Common myeloid progenitor, CD34-positive (primary cell): Measurements from ENCODE around the gene RILPL2. TPM values are rescaled to one million over a fixed set of nuclear protein-coding genes. Genes with fewer than 3 reads are reported as not detected.
"Not testable (repeated sequence)": the region's sequence is repeated elsewhere in the genome, so short reads cannot be mapped to it uniquely, and the experiment has no call there.

Source experiments
- CTCF ChIA-PET: fragments of 350-600 bp; sonication (Branson Sonifier 250); formaldehyde crosslinking; loops from one replicate; lab custom pipeline; 2021; ENCODE audit warnings: antibody characterized with exemption; lab: Charles Lee
- POLR2A ChIA-PET: fragments of 350-600 bp; sonication (Branson Sonifier 250); formaldehyde crosslinking; loops from one replicate; lab custom pipeline; 2021; ENCODE audit warnings: antibody characterized with exemption; lab: Charles Lee
- DNase-seq, 3 donors: peaks; one replicate each; pipeline versions ENCODE4 v3.0.0 to v3.0.0-alpha.2; 2013
- H3K27ac ChIP-seq, 2 experiments: 1 replicate in 1 of 2; 2 replicates in 1 of 2; pipeline ENCODE4 v1.7.0; 2013; ENCODE audit warnings: inconsistent platforms in 2 of 2, low read length in 2 of 2, mild to moderate bottlenecking in 2 of 2, low read depth in 1 of 2, moderate library complexity in 1 of 2; ENCODE audit not compliant: severe bottlenecking in 2 of 2, insufficient read depth in 1 of 2, poor library complexity in 1 of 2
- H3K27me3 ChIP-seq, 5 experiments: replicated peaks in 2 of 5; 1 replicate in 3 of 5; 2 replicates in 2 of 5; pipeline versions ENCODE4 v1.6.1 to v1.7.0; 2013; ENCODE audit warnings: low read length in 4 of 5, mild to moderate bottlenecking in 2 of 5, moderate library complexity in 2 of 5, inconsistent platforms in 1 of 5; ENCODE audit not compliant: insufficient read depth in 5 of 5, control insufficient read depth in 4 of 5
- H3K36me3 ChIP-seq, 4 experiments: 1 replicate in 2 of 4; 2 replicates in 2 of 4; pipeline versions ENCODE4 v1.6.1 to v1.7.0; 2013; ENCODE audit warnings: low read length in 3 of 4, control low read depth in 1 of 4, mild to moderate bottlenecking in 1 of 4; ENCODE audit not compliant: control insufficient read depth in 4 of 4, insufficient read depth in 4 of 4
- H3K4me1 ChIP-seq, 4 experiments: 1 replicate in 3 of 4; 2 replicates in 1 of 4; pipeline versions ENCODE4 v1.6.1 to v1.7.1; 2013; ENCODE audit warnings: low read length in 3 of 4, mild to moderate bottlenecking in 3 of 4, control low read depth in 1 of 4, inconsistent platforms in 1 of 4, moderate library complexity in 1 of 4; ENCODE audit not compliant: control insufficient read depth in 4 of 4, insufficient read depth in 4 of 4; ENCODE audit errors: control extremely low read depth in 1 of 4
- H3K4me3 ChIP-seq, 7 experiments: 1 replicate in 4 of 7; 2 replicates in 3 of 7; pipeline versions ENCODE4 v1.5.1 to v1.7.0; 2013; ENCODE audit warnings: mild to moderate bottlenecking in 7 of 7, low read length in 6 of 7, moderate library complexity in 6 of 7, inconsistent platforms in 2 of 7, low read depth in 2 of 7, control low read depth in 1 of 7; ENCODE audit not compliant: insufficient read depth in 4 of 7, control insufficient read depth in 1 of 7; ENCODE audit errors: extremely low read depth in 1 of 7
- H3K9me3 ChIP-seq, 5 experiments: 1 replicate in 4 of 5; 2 replicates in 1 of 5; pipeline versions ENCODE4 v1.6.1 to v1.7.1; 2013; ENCODE audit warnings: low read length in 4 of 5, mild to moderate bottlenecking in 2 of 5, inconsistent platforms in 1 of 5, low read depth in 1 of 5, moderate library complexity in 1 of 5; ENCODE audit not compliant: control insufficient read depth in 4 of 5, insufficient read depth in 2 of 5; ENCODE audit errors: control extremely low read depth in 1 of 5
- WGBS: methylation state at CpG from one replicate; pipeline ENCODE4 v1.1.5; 2013; ENCODE audit not compliant: insufficient coverage; 5-methylcytosine and 5-hydroxymethylcytosine counted together
- polyA plus RNA-seq: library from polyadenylated mRNA; unstranded; fragments of 120-200 nt; gene quantifications from one replicate; pipeline ENCODE4 v1.2.1, GENCODE V29; 2013

The RILPL2 gene
- 14.5 TPM for polyA plus RNA-seq

- WGBS: 0% methylated on average over 54 of the region's 69 CpGs
- Histone ChIP-seq H3K27ac (peak within 1 kb of the TSS; percentile 90 to 94), H3K4me3 (peak within 1 kb of the TSS; percentile 60 to 97 (median 86)), H3K27me3 (no peaks in the 10 kb centered on the region), H3K9me3 (no peaks in the 10 kb centered on the region), H3K36me3 (peaks cover 0 to 6% (median 3%) of the 10 kb centered on the region in 4 experiments), H3K4me1 (peaks cover 14 to 52% (median 44%) of the 10 kb centered on the region in 4 experiments)
- POLR2A ChIA-PET: interaction anchor here (0.6 to 1.4 kb wide), 7 partner anchors 10 to 45 kb away, joined by 3 to 8 read pairs (median 4); partner anchors contain the start of gene SNRNP35
- peak; percentile 95 to 98 (median 97) for DNase-seq
- CTCF ChIA-PET: interaction anchor here (0.8 to 4.0 kb wide), 8 partner anchors 9 to 140 kb away, joined by 3 to 19 read pairs (median 4); partner anchors contain the start of gene KMT5A
Observed at GRCh38 chr12:123436017-123436964, at the start of gene RILPL2. Gene RILPL2 (minus strand): TSS chr12:123436684. CDS start chr12:123436420, 264 bp downstream.

- Histone ChIP-seq H3K4me3 (no peak overlapping the region), H3K36me3 (no peaks in the 10 kb centered on the region), H3K27me3 (no peaks in the 10 kb centered on the region), H3K9me3 (no peaks in the 10 kb centered on the region), H3K4me1 (peaks cover 0 to 12% (median 10%) of the 10 kb centered on the region in 4 experiments), H3K27ac (no peak overlapping the region)
- no peak for DNase-seq
- CTCF ChIA-PET: no interaction called here
- POLR2A ChIA-PET: no interaction called here
- WGBS: 91% methylated on average over 14 of the region's 14 CpGs
Observed at GRCh38 chr12:123485756-123486155, 49.3 kb upstream of the RILPL2 start.

DNA sequence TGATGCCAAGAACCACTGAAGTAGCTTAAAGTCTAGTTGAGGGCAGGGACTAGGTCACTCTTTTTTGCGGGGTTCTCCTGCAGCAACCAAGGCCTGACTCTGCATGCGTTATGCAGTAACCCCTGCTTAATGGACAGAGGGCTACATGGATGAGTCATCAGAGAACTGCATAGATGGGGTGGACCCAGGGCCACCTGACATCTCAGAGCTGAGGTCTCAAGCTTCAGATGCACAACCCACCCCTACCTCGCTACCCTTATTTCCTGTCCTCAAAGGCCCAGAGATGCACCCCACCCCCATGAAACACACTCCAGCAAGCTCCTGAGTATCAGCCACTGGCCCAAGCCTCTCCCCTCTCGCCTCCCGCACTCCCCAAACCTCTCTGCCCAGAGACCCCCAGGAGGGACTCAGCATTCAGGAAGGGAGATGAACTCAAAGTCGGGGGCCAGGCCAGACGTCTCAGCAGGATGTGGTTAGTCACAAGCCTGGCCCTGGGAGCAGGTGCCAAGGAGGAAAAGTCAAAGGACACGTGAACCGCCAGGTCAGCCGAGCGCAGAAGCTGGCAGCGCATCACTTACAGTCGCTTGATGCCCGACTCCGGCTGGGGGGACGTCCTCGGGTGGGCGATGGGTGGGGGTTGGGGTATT lies 47.2 kb upstream of the RILPL2 start:
- no peaks in the 10 kb centered on the region for H3K36me3 ChIP-seq
- ChIA-PET CTCF (interaction anchor here (0.6 to 1.3 kb wide), 3 partner anchors 48 to 107 kb away, joined by 3 read pairs; no protein-coding TSS in a partner anchor), POLR2A (interaction anchor here (1.1 kb wide), 1 partner anchor 24 kb away, joined by 4 read pairs; no protein-coding TSS in a partner anchor)
- no peaks in the 10 kb centered on the region for H3K9me3 ChIP-seq
- no peak overlapping the region for H3K27ac ChIP-seq
- H3K4me3 ChIP-seq: no peak overlapping the region
- peaks cover 0 to 12% (median 10%) of the 10 kb centered on the region in 4 experiments for H3K4me1 ChIP-seq
- 39% methylated on average over 14 of the region's 18 CpGs for WGBS
- H3K27me3 ChIP-seq: no peaks in the 10 kb centered on the region
- peak in 2 of 3 donors; percentile 25 to 50 for DNase-seq

- ChIA-PET CTCF (interaction anchor here (0.9 kb wide), 1 partner anchor 14 kb away, joined by 3 read pairs; no protein-coding TSS in a partner anchor), POLR2A (interaction anchor here (0.5 to 1.1 kb wide), 2 partner anchors 23 to 74 kb away, joined by 3 to 4 read pairs; no protein-coding TSS in a partner anchor)
- H3K9me3 ChIP-seq: no peaks in the 10 kb centered on the region
- 80% methylated on average over 2 of the region's 6 CpGs for WGBS
- no peak overlapping the region for H3K4me3 ChIP-seq
- DNase-seq: no peak
- H3K36me3 ChIP-seq: no peaks in the 10 kb centered on the region
- H3K27ac ChIP-seq: no peak overlapping the region
- H3K27me3 ChIP-seq: no peaks in the 10 kb centered on the region
- H3K4me1 ChIP-seq: peaks cover 0 to 12% (median 10%) of the 10 kb centered on the region in 4 experiments
Observed at GRCh38 chr12:123482876-123483275, 46.4 kb upstream of the RILPL2 start.

DNA sequence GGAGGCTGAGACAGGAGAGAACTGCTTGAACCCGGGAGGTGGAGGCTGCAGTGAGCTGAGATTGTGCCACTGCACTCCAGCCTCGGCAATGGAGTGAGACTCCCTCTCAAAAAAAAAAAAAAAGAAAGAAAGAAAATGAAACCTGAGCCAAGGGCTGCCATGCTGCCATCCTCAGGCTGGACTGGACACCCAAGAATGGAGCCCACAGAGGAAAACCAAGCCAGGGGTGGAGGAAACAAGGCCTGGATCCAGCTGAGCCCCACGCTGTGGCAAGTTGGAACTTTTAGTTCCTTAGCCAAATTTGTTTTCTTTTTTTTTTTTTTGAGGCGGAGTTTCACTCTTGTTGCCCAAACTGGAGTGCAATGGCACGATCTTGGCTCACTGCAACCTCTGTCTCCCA lies 44.8 kb upstream of the RILPL2 start:
- H3K27me3 ChIP-seq, H3K27ac ChIP-seq, H3K36me3 ChIP-seq, DNase-seq, H3K9me3 ChIP-seq, H3K4me3 ChIP-seq, POLR2A ChIA-PET, CTCF ChIA-PET: not testable (repeated sequence)
- H3K4me1 ChIP-seq: peaks cover 0 to 12% (median 10%) of the 10 kb centered on the region in 4 experiments
- WGBS: 93% methylated on average over 3 of the region's 5 CpGs

DNA sequence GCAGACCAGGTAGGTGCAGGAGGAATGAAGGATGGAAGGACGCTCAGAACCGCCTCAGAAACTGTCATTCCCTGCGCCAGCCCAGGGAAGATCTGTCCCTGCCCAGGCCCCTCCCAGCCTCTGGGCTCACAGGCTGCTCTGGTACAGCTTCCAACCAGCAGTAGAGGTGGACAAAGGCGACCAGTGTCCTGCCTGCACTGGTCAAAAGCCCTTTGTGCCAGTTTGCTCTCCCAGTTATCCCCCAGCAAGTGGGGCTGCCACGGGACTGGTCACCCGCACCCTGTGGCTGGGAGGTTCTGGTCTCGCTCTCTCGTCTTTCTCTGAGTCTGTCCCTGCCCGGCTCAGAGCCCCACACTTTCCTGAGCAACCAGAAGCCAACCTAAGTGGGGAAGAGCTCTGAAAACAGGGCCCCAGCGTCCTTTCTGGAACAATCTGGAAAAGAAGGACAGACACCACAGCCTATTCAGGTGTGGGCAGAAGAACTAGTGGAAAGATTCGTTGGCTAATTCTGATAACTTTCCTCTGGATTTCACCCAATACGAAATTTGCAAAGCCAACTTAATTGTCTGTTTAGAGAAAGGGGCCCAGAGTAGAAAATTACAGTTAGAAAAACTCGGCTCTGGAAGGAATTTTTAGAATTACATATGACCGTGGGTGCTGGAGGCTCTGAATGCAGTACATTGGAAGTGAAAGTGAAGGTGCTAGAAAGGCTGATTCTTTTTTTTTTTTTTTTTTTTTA lies 43.1 kb upstream of the RILPL2 start:
- WGBS: 88% methylated on average over 14 of the region's 14 CpGs
- ChIA-PET POLR2A (no interaction called here), CTCF (no interaction called here)
- no peak overlapping the region for H3K27ac ChIP-seq
- H3K4me3 ChIP-seq: no peak overlapping the region
- H3K27me3 ChIP-seq: no peaks in the 10 kb centered on the region
- H3K4me1 ChIP-seq: peaks cover 0 to 12% (median 10%) of the 10 kb centered on the region in 4 experiments
- peaks cover 0 to 3% (median 0%) of the 10 kb centered on the region in 4 experiments for H3K36me3 ChIP-seq
- no peaks in the 10 kb centered on the region for H3K9me3 ChIP-seq
- DNase-seq: no peak
